ENCODE data around the gene ITGA8. TPM values are rescaled to one million over a fixed set of nuclear protein-coding genes. Genes with fewer than 3 reads are reported as not detected.

ITGA8 gene
- total and polyA plus RNA-seq, 2 of the 13 experiments (the other 11 are each of a cell fraction or from before 2014, with no cell fraction given) = not detected

DNA sequence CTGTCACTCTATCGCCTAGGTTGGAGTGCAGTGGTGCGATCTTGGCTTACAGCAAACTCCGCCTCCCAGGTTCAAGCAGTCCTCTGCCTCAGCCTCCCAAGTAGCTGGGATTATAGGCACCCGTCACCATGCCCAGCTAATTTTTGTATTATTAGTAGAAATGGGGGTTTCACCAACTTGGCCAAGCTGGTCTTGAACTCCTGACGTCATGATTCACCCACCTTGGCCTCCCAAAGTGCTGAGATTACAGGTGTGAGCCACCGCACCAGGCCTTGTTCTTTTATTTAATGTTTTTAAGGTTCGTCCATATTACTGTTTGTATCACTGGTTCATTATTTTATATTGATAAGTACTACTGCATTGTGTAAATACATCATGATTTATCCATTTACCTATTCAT lies 10.2 kb upstream of the ITGA8 start:
- intact Hi-C loops (cut with micrococcal nuclease; ENCODE audit: unreplicated experiment) = loop anchor here (5.0 kb wide), 1 partner anchor 143 kb away; no protein-coding TSS in a partner anchor
- 29% methylated on average over 7 of the region's 7 CpGs for WGBS (ENCODE audit: low lambda C conversion rate)
- POLR2A ChIA-PET = no interaction called here
- Histone ChIP-seq H3K4me1 (ENCODE audit: insufficient read depth, low read length) (no peaks in the 10 kb centered on the region), H2AFZ (ENCODE audit: low read length) (no peak overlapping the region), H3K9ac (ENCODE audit: insufficient read depth, low read depth, low read length) (no peak overlapping the region), H3K27ac (ENCODE audit: extremely low read length, insufficient read depth, low read length) (no peak overlapping the region), H4K20me1 (ENCODE audit: insufficient read depth, low read length) (no peaks in the 10 kb centered on the region), H3K79me2 (ENCODE audit: insufficient read depth, low read length) (no peaks in the 10 kb centered on the region), H3K4me3 (replicated peaks in 1 of 3; ENCODE audit: insufficient read depth in 1 of 3, low read depth in 2 of 3, low read length in 3 of 3) (no peak overlapping the region), H3K27me3 (ENCODE audit: control insufficient read depth in 1 of 2, insufficient read depth in 2 of 2, low read length in 2 of 2) (peaks cover 0 to 5% of the 10 kb centered on the region in 2 experiments; a peak in 1 of 5 replicates), H3K4me2 (ENCODE audit: low read depth, low read length) (no peak overlapping the region), H3K9me3 (ENCODE audit: low read length) (no peaks in the 10 kb centered on the region), H3K36me3 (replicated peaks in 1 of 2; ENCODE audit: control insufficient read depth in 1 of 2, insufficient read depth in 2 of 2, low read length in 2 of 2) (no peaks in the 10 kb centered on the region)
- no peak for FAIRE-seq
- TF ChIP-seq ATF7 (IDR thresholded peaks at IDR 0.05) (peak; percentile 58; the same call in 1 of the 2 replicates), ATF7 (CRISPR knock-in tag; IDR thresholded peaks at IDR 0.05) (no peak), CREB1 (IDR thresholded peaks at IDR 0.05) (peak; percentile 85), CREB1 (CRISPR knock-in tag; IDR thresholded peaks at IDR 0.05) (no peak)
- TF ChIP-seq, protein P1, sequence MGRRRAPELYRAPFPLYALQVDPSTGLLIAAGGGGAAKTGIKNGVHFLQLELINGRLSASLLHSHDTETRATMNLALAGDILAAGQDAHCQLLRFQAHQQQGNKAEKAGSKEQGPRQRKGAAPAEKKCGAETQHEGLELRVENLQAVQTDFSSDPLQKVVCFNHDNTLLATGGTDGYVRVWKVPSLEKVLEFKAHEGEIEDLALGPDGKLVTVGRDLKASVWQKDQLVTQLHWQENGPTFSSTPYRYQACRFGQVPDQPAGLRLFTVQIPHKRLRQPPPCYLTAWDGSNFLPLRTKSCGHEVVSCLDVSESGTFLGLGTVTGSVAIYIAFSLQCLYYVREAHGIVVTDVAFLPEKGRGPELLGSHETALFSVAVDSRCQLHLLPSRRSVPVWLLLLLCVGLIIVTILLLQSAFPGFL (CRISPR knock-in tag; IDR thresholded peaks at IDR 0.05) = no peak
- in situ Hi-C loops (cut with HindIII; ENCODE audit: extremely low pct_ligation_motif_present, low pct_unique_long_range_greater_than_20kb) = loop anchor here (5.0 kb wide), 1 partner anchor 298 kb away; no protein-coding TSS in a partner anchor
- CTCF ChIA-PET (ENCODE audit: low intra/inter-chr PET ratio, low total read pairs) = no interaction called here
- no peak for DNase-seq (ENCODE audit: low spot score)
- no TSS peak for BruUV-seq (replicated peaks)
- no peak for ATAC-seq

DNA sequence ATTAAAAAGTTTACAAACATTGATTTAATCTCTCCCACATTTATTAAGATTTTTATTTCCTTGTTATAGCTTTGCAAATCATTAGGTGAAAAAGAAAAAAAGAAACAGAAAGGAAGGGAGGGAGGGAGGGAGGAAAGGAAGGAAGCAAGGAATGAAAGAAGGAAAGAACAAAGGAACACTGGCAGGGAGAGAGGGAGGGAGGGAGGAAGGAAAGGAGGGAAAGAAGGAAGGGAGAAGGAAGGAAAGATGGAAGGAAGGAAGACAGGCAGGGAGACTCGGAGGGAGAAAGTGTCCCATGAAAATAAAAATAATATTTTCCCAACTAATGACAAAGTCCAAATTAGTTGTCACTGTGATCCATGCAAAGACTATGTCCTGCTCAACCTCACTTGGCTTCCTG lies 6.3 kb upstream of the ITGA8 start:
- in situ Hi-C loops (cut with HindIII; ENCODE audit: extremely low pct_ligation_motif_present, low pct_unique_long_range_greater_than_20kb) = loop anchor here (5.0 kb wide), 1 partner anchor 294 kb away; no protein-coding TSS in a partner anchor
- FAIRE-seq = no peak
- no peak for ATAC-seq
- no peak overlapping the region for H3K4me3 ChIP-seq (replicated peaks in 1 of 3; ENCODE audit: insufficient read depth in 1 of 3, low read depth in 2 of 3, low read length in 3 of 3)
- WGBS (ENCODE audit: low lambda C conversion rate) = 3% methylated on average over 1 of the region's 1 CpG
- no peak for DNase-seq (ENCODE audit: low spot score)
- H3K27me3 ChIP-seq (ENCODE audit: control insufficient read depth in 1 of 2, insufficient read depth in 2 of 2, low read length in 2 of 2) = peaks cover 2 to 26% of the 10 kb centered on the region in 2 experiments; a peak in 3 of 5 replicates
- TF ChIP-seq HNRNPK (IDR thresholded peaks at IDR 0.05; ENCODE audit: low read depth, low read length, poor library complexity, severe bottlenecking) (peak; percentile 33), ASH2L (IDR thresholded peaks at IDR 0.05; ENCODE audit: insufficient read length, low read depth, low read length) (no peak)
- POLR2A ChIA-PET = no interaction called here
- H4K20me1 ChIP-seq (ENCODE audit: insufficient read depth, low read length) = no peaks in the 10 kb centered on the region
- no peak overlapping the region for H3K9ac ChIP-seq (ENCODE audit: insufficient read depth, low read depth, low read length)
- intact Hi-C loops (cut with micrococcal nuclease; ENCODE audit: unreplicated experiment) = loop anchor here (5.0 kb wide), 1 partner anchor 139 kb away; no protein-coding TSS in a partner anchor
- CTCF ChIA-PET (ENCODE audit: low intra/inter-chr PET ratio, low total read pairs) = interaction anchor here (1.3 to 2.0 kb wide), 3 partner anchors 265 to 298 kb away, joined by 4 to 17 read pairs (median 14); no protein-coding TSS in a partner anchor
- H3K79me2 ChIP-seq (ENCODE audit: insufficient read depth, low read length) = no peaks in the 10 kb centered on the region
- H3K4me2 ChIP-seq (ENCODE audit: low read depth, low read length) = no peak overlapping the region
- H3K9me3 ChIP-seq (ENCODE audit: low read length) = no peaks in the 10 kb centered on the region
- no peaks in the 10 kb centered on the region for H3K4me1 ChIP-seq (ENCODE audit: insufficient read depth, low read length)
- H3K36me3 ChIP-seq (replicated peaks in 1 of 2; ENCODE audit: control insufficient read depth in 1 of 2, insufficient read depth in 2 of 2, low read length in 2 of 2) = no peaks in the 10 kb centered on the region
- no peak overlapping the region for H2AFZ ChIP-seq (ENCODE audit: low read length)
- no TSS peak for BruUV-seq (replicated peaks)
- H3K27ac ChIP-seq (ENCODE audit: extremely low read length, insufficient read depth, low read length) = no peak overlapping the region

All from HepG2 (cell line).